Pons (tissue), 1 donor: ENCODE measurements around the gene PHETA1.
A peak's percentile ranks its signal among the peaks of the same experiment; 100 is the strongest.
"Not testable (repeated sequence)": the region's sequence is repeated elsewhere in the genome, so short reads cannot be mapped to it uniquely, and the experiment has no call there.

ENCODE experiments used
- DNase-seq: peaks from one replicate; pipeline ENCODE4 v3.0.0-alpha.2; 2016; ENCODE audit warnings: low spot score

The PHETA1 gene

DNA sequence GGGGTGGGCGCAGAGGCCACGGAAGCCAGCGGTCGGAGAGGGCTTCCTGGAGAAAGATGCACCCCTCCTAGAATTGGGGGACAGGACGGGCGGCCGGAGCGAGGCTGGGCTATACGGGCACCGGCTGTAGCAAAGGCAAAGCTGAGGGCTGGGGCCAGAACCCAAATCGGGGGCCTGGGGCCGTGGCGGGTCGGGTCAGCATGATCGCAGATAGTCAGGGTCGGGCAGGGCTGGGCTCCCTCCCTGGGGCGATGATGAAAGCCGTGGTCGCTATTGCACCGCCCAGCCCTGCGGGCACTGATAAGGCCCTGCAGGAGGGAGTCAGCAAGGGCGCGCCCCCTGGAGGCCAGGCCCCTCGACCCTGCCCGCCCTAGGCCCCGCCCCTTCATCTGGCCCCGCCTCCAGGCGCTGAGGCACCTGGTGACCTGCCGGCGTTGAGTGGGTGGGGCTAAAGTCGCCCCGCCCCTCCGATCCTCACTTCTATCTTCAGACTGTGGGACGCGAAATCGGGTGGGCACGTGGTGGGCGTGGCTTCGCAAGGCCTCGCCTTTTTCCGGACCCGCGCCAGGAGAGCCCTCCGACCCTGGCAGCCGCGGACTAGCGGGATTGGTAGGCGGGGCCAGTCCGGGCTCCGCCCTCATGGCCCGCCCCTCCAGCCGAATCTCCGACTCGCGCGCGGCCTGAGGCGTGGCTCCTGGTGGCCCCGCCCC, 36.4 kb upstream of the PHETA1 start:
- peak; percentile 87 for DNase-seq

- peak; percentile 24 for DNase-seq
Observed at GRCh38 chr12:111404362-111405148, 35.7 kb upstream of the PHETA1 start.

DNA sequence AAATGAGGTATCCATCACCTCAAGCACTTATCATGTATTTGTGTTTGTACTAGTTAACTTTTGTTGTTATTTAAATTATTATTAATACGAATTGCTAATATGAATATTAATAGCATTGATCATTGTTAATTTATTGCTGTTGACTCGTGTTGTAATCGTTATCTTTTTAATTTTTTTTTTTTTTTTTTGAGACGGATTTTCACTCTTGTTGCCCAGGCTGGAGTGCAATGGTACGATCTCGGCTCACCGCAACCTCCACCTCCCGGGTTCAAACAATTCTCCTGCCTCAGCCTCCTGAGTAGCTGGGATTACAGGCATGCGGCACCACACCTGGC, 33.6 kb upstream of the PHETA1 start:
- DNase-seq: not testable (repeated sequence)

- DNase-seq: no peak
Observed at GRCh38 chr12:111401167-111401605, 32.3 kb upstream of the PHETA1 start.

DNA sequence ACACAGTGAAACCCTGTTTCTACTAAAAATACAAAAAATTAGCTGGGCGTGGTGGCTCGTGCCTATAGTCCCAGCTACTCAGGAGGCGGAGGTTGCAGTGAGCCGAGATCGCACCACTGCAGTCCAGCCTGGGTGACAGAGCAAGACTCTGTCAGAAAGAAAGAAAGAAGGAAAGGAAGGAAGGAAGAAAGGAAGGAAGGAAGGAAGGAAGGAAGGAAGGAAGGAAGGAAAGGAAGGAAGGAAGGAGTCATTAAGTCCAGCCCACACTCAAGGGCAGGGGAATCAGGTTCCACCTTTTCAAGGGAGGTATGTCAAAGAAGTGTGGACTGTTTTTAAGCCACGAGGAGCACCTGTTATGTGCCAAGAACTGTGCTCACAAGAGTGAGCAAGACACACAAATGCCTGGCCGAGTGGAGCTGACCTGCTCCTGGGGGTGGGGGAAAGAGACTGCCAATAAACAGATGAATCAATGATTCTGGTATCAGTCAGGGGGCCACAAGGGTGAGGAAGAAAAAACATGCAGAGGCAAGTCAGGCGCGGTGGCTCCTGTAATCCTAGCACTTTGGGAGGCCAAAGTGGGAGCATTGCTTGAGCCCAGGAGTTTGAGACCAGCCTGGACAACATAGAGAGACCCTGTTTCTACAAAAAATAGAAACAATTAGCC, 31.0 kb upstream of the PHETA1 start:
- DNase-seq: not testable (repeated sequence)

- DNase-seq: peak; percentile 56
Observed at GRCh38 chr12:111398530-111398929, 29.6 kb upstream of the PHETA1 start.

DNA sequence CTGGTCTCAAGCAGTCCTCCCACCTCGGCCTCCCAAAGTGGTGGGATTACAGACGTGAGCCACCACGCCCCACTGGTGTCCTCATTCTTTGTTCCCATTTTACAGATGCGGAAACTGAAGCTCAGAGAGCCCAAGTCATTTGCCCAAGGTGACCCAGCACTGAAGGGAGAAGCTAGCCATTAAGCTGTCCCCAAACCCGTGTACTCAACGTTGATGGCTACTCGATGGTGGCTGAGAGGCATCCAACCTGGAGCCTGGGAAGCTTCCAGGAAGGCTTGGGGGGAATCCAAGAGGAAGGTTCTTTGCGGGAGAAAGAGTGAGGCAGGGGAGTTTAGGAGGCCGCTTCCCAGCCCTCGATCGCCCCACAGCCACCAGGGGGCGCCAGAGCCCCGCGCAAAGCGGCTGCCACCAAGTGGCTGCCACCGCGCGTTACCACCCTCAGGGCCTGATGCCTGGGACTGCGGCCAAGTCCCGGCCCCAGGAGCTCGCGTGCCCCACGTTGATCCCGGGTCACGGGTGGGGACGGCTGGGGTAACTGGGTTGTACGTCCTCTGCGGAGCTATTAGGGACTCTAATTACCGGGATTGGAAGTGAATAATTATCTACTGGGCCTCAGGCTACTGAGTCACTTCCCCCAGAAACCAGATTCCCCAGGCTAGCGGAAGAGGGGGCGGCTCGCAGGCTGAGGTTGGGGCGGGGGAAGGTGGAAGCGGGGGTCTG, 28.0 kb upstream of the PHETA1 start:
- peak; percentile 82 for DNase-seq

- DNase-seq: not testable (repeated sequence)
Observed at GRCh38 chr12:111396271-111396670, 27.4 kb upstream of the PHETA1 start.

GRCh38 chr12:111395336-111396187, 26.7 kb upstream of the PHETA1 start:
- DNase-seq: no peak

- DNase-seq: no peak
Observed at GRCh38 chr12:111394480-111394879, 25.6 kb upstream of the PHETA1 start.

- DNase-seq: peak; percentile 27
Observed at GRCh38 chr12:111393700-111394300, 24.9 kb upstream of the PHETA1 start.

DNA sequence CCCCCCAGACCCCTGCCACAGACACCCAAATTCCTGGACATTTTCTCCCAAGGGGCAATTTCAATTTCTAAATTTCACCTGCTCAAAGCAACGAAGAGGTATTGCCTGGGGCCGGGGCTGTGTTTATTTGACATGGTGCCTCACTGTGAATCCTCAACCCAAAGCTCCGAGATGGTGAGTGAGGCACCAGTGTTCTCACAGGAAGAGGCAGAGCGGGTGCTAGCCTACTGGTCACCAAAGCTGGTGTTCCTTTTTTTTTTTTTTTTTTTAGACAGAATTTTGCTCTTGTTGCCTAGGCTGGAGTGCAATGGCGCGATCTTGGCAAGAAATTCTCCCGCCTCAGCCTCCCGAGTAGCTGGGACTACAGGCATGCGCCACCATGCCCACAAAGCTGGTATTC, 22.0 kb upstream of the PHETA1 start:
- DNase-seq: no peak

DNA sequence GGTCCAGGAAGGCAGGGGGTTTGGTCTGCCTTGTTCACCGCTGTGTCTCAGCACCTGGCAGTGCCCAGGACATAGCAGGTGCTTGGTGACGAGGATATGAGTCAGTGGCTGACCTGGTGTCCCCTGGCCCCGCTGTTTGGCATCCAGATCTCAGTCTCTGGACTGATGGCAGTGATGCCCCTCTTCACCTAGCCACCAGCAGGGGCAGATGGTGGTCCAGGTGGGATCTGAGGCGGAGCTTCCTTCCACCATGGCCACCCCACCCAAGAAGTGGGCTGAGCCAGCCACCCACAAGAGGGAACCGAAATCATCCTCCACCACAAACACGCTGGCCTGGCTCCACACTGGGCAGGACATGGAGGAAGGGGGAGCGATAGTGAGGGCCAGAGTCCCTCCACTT, 20.7 kb upstream of the PHETA1 start:
- DNase-seq: no peak

DNA sequence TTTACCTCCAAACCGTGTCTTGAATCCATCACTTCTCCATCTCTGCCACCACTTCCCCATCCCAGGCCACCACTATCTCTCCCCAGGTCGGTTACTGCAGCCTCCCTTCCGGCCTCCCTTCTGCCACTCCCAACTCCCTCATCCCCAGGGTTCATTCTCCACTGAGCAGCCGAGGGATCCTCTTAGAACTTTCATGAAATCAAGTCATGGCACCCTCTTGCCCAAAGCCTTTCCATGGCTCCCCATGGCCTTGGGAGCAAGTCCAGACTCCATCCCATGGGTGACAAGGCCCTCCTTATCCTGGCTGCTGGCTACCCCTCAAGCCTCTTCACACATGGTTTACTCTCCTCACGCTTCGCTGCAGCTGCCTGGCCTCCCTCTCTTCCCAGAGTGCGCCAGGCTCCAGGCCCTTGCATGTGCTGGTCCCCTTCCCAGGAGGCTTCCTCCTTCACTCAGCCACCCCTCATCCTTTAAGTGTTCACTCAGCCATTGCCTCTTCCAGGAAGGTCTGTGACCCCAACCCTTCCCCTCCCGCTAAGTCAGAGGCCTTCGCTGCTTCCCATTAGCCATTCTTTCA, 18.9 kb upstream of the PHETA1 start:
- DNase-seq: no peak

- DNase-seq: no peak
Observed at GRCh38 chr12:111386885-111387284, 18.0 kb upstream of the PHETA1 start.

DNA sequence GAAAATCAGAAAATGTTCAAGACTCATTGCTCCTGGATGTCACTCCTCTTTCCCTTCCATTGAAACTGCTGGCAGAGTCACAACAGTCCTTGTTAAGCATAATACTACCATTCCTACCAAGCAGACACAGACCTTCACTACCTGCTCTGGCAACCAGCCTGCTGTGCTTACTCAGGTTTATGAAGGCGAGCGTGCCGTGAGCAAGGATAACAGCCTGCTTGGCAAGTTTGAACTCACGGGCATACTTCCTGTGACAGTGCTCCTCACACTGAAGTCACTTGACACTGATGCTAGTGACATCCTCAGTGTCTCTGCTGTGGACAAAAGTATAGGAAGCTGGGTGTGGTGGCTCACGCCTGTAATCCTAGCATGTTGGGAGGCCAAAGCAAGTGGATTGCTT, 15.7 kb upstream of the PHETA1 start:
- no peak for DNase-seq

DNA sequence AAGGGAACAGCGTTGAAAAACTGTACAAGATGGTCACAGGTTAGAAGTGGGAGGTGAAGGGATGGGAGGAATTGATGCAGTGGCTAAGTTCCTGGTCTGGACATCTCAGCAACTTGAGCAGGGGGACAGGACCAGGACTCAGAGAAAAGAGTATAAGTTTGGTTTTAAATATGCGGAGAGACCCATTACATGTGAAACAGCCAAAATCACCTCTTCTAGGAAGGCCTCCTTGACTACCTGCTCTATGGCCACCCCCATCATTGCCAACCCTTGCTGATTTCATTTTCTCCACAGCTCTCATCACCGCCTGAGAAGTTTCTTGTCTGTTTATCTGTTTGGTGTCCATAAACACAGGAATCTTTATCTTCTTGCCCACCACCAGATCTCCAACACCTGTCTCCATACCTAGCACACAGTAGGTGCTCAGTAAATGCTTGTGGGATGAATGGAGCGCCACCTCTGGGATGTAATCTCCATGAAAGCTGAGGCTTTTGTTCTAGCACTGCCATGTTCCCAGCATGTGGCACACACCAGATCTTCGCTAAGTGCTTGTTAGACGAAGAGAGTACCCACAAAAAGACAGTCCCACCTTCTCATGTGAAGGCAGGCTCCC, 11.2 kb upstream of the PHETA1 start:
- no peak for DNase-seq

GRCh38 chr12:111377440-111377839, 8.5 kb upstream of the PHETA1 start:
- DNase-seq: no peak

DNA sequence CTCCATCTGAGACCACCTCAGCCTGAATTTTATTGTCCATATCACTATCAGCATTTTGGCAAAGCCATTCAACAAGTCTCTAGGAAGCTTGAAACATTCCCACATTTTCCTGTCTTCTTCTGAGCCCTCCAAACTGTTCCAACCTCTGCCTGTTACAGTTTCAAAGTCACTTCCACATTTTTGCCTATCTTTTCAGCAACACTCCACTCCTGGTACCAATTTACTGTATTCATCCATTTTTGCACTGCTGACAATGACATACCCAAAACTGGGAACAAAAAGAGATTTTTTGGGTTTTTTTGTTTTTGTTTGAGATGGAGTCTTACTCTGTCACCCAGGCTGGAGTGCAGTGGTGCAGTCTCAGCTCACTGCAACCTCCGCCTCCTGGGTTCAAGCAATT, 4.3 kb upstream of the PHETA1 start:
- DNase-seq: not testable (repeated sequence)
